Activated CD4-positive, alpha-beta memory T cell treated with anti-CD3 and anti-CD28 coated beads, Interleukin-2, amount 10 ng/mL, durations not matched to agents 7 days and 5 days (primary cell): ENCODE data around the gene S100A11. TPM values are rescaled to one million over a fixed set of nuclear protein-coding genes. Genes with fewer than 3 reads are reported as not detected.
A peak's percentile ranks its signal among the peaks of the same experiment; 100 is the strongest.

Experiments
- CTCF ChIA-PET: fragments of 350-600 bp; sonication (Branson Sonifier 250); formaldehyde crosslinking; loops from one replicate; lab custom pipeline; 2021; ENCODE audit warnings: antibody characterized with exemption, inconsistent platforms; lab: Charles Lee
- POLR2A ChIA-PET: fragments of 350-600 bp; sonication (Branson Sonifier 250); formaldehyde crosslinking; loops from one replicate; lab custom pipeline; 2021; ENCODE audit warnings: antibody characterized with exemption; lab: Charles Lee
- DNase-seq: peaks from one replicate; pipeline ENCODE4 v3.0.0-alpha.2; 2020
- H3K27ac Mint-ChIP-seq: one replicate; pipeline ENCODE4 v1.8.0; 2021; ENCODE audit warnings: mild to moderate bottlenecking, mixed read lengths
- H3K27me3 Mint-ChIP-seq: one replicate; pipeline ENCODE4 v1.8.0; 2021; ENCODE audit warnings: mixed read lengths
- H3K36me3 Mint-ChIP-seq: one replicate; pipeline ENCODE4 v1.8.0; 2021; ENCODE audit warnings: low read depth, mixed read lengths
- H3K4me1 Mint-ChIP-seq: one replicate; pipeline ENCODE4 v1.8.0; 2021; ENCODE audit warnings: mixed read lengths
- H3K4me3 Mint-ChIP-seq: one replicate; pipeline ENCODE4 v1.8.0; 2021; ENCODE audit warnings: mild to moderate bottlenecking, mixed read lengths
- H3K9me3 Mint-ChIP-seq: one replicate; pipeline ENCODE4 v1.8.0; 2021; ENCODE audit warnings: mixed read lengths
- total RNA-seq, 2 experiments: library from RNA; stranded (reverse); gene quantifications; one replicate each; pipeline ENCODE4 v1.2.3, GENCODE V29; 2021

Gene S100A11
- total RNA-seq, 2 experiments from 2014 or later = 504 to 539 TPM

GRCh38 chr1:151998611-151999362 is 38.0 kb downstream of the S100A11 start:
- POLR2A ChIA-PET = interaction anchor here (0.6 to 2.5 kb wide), 4 partner anchors 31 to 1630 kb away, joined by 3 to 7 read pairs (median 4); no protein-coding TSS in a partner anchor
- H3K9me3 Mint-ChIP-seq = no peaks in the 10 kb centered on the region
- no peak for DNase-seq
- H3K4me3 Mint-ChIP-seq = no peak overlapping the region
- CTCF ChIA-PET = interaction anchor here (0.5 to 7.3 kb wide), 14 partner anchors 12 to 115 kb away, joined by 3 to 221 read pairs (median 4); no protein-coding TSS in a partner anchor
- H3K27me3 Mint-ChIP-seq = peaks cover 10% of the 10 kb centered on the region
- H3K4me1 Mint-ChIP-seq = peaks cover 27% of the 10 kb centered on the region
- no peaks in the 10 kb centered on the region for H3K36me3 Mint-ChIP-seq
- no peak overlapping the region for H3K27ac Mint-ChIP-seq

GRCh38 chr1:151997284-151997570 is 39.6 kb downstream of the S100A11 start:
- Mint-ChIP-seq H3K36me3 (peaks cover 10% of the 10 kb centered on the region), H3K27me3 (peaks cover 2% of the 10 kb centered on the region), H3K4me3 (no peak overlapping the region), H3K4me1 (peaks cover 27% of the 10 kb centered on the region), H3K9me3 (no peaks in the 10 kb centered on the region), H3K27ac (no peak overlapping the region)
- DNase-seq = no peak
- CTCF ChIA-PET = interaction anchor here (1.7 to 7.3 kb wide), 4 partner anchors 10 to 108 kb away, joined by 4 to 221 read pairs (median 100); no protein-coding TSS in a partner anchor
- POLR2A ChIA-PET = interaction anchor here (2.5 kb wide), 1 partner anchor 29 kb away, joined by 7 read pairs; no protein-coding TSS in a partner anchor

- H3K36me3 Mint-ChIP-seq = peaks cover 23% of the 10 kb centered on the region
- peaks cover 36% of the 10 kb centered on the region for H3K4me1 Mint-ChIP-seq
- H3K27ac Mint-ChIP-seq = no peak overlapping the region
- no peak overlapping the region for H3K4me3 Mint-ChIP-seq
- no peak for DNase-seq
- CTCF ChIA-PET = interaction anchor here (0.6 to 4.1 kb wide), 17 partner anchors 9 to 106 kb away, joined by 3 to 89 read pairs (median 5); no protein-coding TSS in a partner anchor
- H3K27me3 Mint-ChIP-seq = peaks cover 2% of the 10 kb centered on the region
- no peaks in the 10 kb centered on the region for H3K9me3 Mint-ChIP-seq
- POLR2A ChIA-PET = interaction anchor here (1.2 to 5.7 kb wide), 3 partner anchors 15 to 87 kb away, joined by 4 to 71 read pairs (median 6); partner anchors contain the start of gene THEM4
These were observed 41.0 kb downstream of the S100A11 start for GRCh38 chr1:151995774-151996173.

- peak overlapping the region; percentile 50 for H3K4me3 Mint-ChIP-seq
- H3K27ac Mint-ChIP-seq = peak overlapping the region; percentile 68
- POLR2A ChIA-PET = interaction anchor here (0.7 to 5.7 kb wide), 3 partner anchors 14 to 41 kb away, joined by 4 to 71 read pairs (median 6); partner anchors contain the start of gene S100A11
- H3K27me3 Mint-ChIP-seq = peaks cover 2% of the 10 kb centered on the region
- peaks cover 42% of the 10 kb centered on the region for H3K4me1 Mint-ChIP-seq
- no peak for DNase-seq
- no peaks in the 10 kb centered on the region for H3K9me3 Mint-ChIP-seq
- CTCF ChIA-PET = interaction anchor here (0.9 to 4.1 kb wide), 6 partner anchors 18 to 106 kb away, joined by 3 to 89 read pairs (median 4); no protein-coding TSS in a partner anchor
- peaks cover 28% of the 10 kb centered on the region for H3K36me3 Mint-ChIP-seq
These were observed 41.8 kb downstream of the S100A11 start for GRCh38 chr1:151994956-151995355.

- CTCF ChIA-PET = interaction anchor here (1.0 to 3.0 kb wide), 5 partner anchors 22 to 89 kb away, joined by 3 to 89 read pairs (median 3); no protein-coding TSS in a partner anchor
- peaks cover 53% of the 10 kb centered on the region for H3K4me1 Mint-ChIP-seq
- H3K27me3 Mint-ChIP-seq = no peaks in the 10 kb centered on the region
These were observed 42.9 kb downstream of the S100A11 start, which contains the start of gene S100A10 for GRCh38 chr1:151993734-151994496. Gene S100A10 (minus strand): TSS chr1:151993859. CDS start chr1:151986230, 7,629 bp downstream.

GRCh38 chr1:151993084-151993733 is 43.6 kb downstream of the S100A11 start:
- peaks cover 60% of the 10 kb centered on the region for H3K4me1 Mint-ChIP-seq
- peak; percentile 51 for DNase-seq
- H3K36me3 Mint-ChIP-seq = peaks cover 45% of the 10 kb centered on the region
- H3K4me3 Mint-ChIP-seq = peak overlapping the region; percentile 91
- no peaks in the 10 kb centered on the region for H3K27me3 Mint-ChIP-seq
- ChIA-PET CTCF (interaction anchor here (0.9 to 2.9 kb wide), 6 partner anchors 8 to 89 kb away, joined by 3 to 22 read pairs (median 3); no protein-coding TSS in a partner anchor), POLR2A (interaction anchor here (0.6 to 5.7 kb wide), 14 partner anchors 9 to 594 kb away, joined by 3 to 71 read pairs (median 4); partner anchors contain the start of gene PSMB4)
- no peaks in the 10 kb centered on the region for H3K9me3 Mint-ChIP-seq
- peak overlapping the region; percentile 98 for H3K27ac Mint-ChIP-seq

More at GRCh38 chr1:151993734-151994496, 42.9 kb downstream of the S100A11 start, which contains the start of gene S100A10:
- peak; percentile 86 for DNase-seq
- Mint-ChIP-seq H3K4me3 (peak within 1 kb of the TSS; percentile 91), H3K36me3 (peaks cover 39% of the 10 kb centered on the region), H3K27ac (peak within 1 kb of the TSS; percentile 98), H3K9me3 (no peaks in the 10 kb centered on the region)
- POLR2A ChIA-PET = interaction anchor here (1.2 to 5.7 kb wide), 10 partner anchors 8 to 156 kb away, joined by 3 to 71 read pairs (median 8); no protein-coding TSS in a partner anchor

- H3K27me3 Mint-ChIP-seq = no peaks in the 10 kb centered on the region
- ChIA-PET POLR2A (interaction anchor here (0.6 to 5.7 kb wide), 15 partner anchors 9 to 593 kb away, joined by 3 to 71 read pairs (median 4); partner anchors contain the start of gene PSMB4), CTCF (interaction anchor here (0.9 to 2.9 kb wide), 7 partner anchors 9 to 88 kb away, joined by 3 to 22 read pairs (median 3); no protein-coding TSS in a partner anchor)
- peak; percentile 42 for DNase-seq
- peak overlapping the region; percentile 98 for H3K27ac Mint-ChIP-seq
- H3K36me3 Mint-ChIP-seq = peaks cover 50% of the 10 kb centered on the region
- H3K9me3 Mint-ChIP-seq = no peaks in the 10 kb centered on the region
- H3K4me1 Mint-ChIP-seq = peaks cover 66% of the 10 kb centered on the region
- H3K4me3 Mint-ChIP-seq = peak overlapping the region; percentile 91
These were observed 44.3 kb downstream of the S100A11 start for GRCh38 chr1:151992303-151993083.

DNA sequence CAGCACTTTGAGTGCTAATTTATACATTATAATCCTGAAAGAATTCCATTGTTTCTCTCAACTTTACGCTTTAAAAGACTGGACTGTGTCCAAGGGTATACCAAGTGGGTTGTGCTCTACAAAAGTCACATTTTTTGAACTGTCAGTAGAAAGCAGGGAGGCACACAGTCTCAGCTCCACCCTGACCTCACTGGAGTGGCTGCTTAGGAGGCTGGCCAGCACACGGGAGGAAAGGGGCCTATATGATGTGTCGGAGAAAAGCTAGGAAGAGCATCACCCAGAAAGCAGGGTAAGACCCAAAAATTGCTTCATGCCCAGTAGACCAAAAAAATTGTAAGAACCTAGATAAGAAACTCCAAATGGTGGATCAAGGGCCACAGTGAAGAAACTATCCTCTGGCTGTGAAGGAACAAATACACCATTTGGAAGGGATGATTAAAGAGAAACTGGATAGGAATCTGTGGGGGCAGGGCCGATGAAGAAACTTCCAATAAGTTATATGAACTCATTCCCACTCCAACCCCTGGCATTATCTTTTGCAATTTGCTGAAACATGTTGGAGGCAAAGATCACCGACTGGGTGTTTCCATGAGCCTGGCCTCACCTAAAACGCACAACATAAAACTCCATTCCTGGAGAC is 45.0 kb downstream of the S100A11 start:
- Mint-ChIP-seq H3K27me3 (no peaks in the 10 kb centered on the region), H3K27ac (peak overlapping the region; percentile 98), H3K4me3 (peak overlapping the region; percentile 91), H3K36me3 (peaks cover 53% of the 10 kb centered on the region), H3K4me1 (peaks cover 70% of the 10 kb centered on the region), H3K9me3 (no peaks in the 10 kb centered on the region)
- ChIA-PET POLR2A (interaction anchor here (0.6 to 5.7 kb wide), 12 partner anchors 11 to 592 kb away, joined by 3 to 71 read pairs (median 6); partner anchors contain the start of gene PSMB4), CTCF (interaction anchor here (1.2 to 2.9 kb wide), 4 partner anchors 8 to 24 kb away, joined by 3 to 22 read pairs (median 6); no protein-coding TSS in a partner anchor)
- no peak for DNase-seq

DNA sequence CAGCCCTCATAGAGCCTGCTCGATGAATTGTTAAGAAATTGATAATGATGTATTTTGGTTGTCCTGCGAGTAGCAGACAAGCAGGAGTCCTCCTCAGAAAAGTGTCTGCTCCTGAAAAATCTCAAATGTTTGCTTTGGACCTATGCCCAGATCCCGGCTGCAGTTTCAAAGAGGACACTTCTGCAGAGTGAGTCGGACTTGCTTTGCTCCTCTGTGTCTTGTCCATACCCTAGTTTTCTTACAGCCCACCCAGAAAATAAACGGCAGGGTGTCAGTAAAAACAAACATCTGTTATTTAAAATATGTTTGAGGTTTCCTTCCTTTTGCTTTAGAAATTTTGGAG is 46.0 kb downstream of the S100A11 start:
- H3K4me3 Mint-ChIP-seq = no peak overlapping the region
- no peaks in the 10 kb centered on the region for H3K9me3 Mint-ChIP-seq
- H3K4me1 Mint-ChIP-seq = peaks cover 79% of the 10 kb centered on the region
- no peak overlapping the region for H3K27ac Mint-ChIP-seq
- DNase-seq = no peak
- POLR2A ChIA-PET = interaction anchor here (1.0 to 5.7 kb wide), 2 partner anchors 10 to 15 kb away, joined by 7 to 71 read pairs; no protein-coding TSS in a partner anchor
- CTCF ChIA-PET = interaction anchor here (1.2 to 3.2 kb wide), 7 partner anchors 7 to 44 kb away, joined by 3 to 24 read pairs (median 8); no protein-coding TSS in a partner anchor
- H3K27me3 Mint-ChIP-seq = no peaks in the 10 kb centered on the region
- peaks cover 61% of the 10 kb centered on the region for H3K36me3 Mint-ChIP-seq

DNA sequence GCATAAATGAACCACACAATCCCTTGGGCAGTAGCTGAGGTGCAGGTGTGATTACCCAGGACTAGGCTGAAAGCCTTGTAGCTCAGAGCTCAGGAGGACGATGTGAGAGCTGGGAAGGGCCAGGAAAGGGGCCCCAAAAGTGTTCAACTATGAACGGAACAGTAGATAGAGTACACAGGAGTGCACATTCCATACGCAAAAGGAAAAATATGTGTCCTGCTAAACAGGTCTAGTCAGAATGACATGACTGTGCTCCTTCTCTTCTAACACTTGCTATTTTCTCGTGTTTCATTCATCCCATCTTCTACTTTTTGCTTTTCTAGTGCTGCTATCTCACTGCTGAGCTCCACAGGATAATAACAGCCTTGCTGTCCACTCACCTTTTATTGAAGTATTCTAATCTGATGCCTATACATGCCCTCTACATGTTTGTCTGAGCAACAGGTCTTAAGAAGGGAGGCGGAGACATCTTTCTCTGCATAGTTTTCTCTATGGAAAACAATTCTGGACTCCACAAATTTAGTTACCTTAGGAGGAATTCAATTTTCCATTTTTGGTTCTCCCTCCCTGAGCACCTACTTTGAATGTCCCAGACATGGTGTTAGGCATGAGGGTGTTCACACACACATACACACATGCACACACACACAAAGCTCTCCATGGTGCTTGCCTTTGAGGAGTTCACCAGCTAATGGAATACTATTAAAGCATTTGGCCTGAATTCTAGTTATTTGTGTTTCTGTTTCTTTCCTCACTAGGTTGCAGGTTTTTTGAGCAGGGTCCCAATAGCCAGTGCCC is 46.5 kb downstream of the S100A11 start:
- CTCF ChIA-PET = interaction anchor here (1.2 to 3.2 kb wide), 8 partner anchors 10 to 81 kb away, joined by 3 to 24 read pairs (median 3); partner anchors contain the start of gene THEM4
- no peaks in the 10 kb centered on the region for H3K9me3 Mint-ChIP-seq
- no peaks in the 10 kb centered on the region for H3K27me3 Mint-ChIP-seq
- peak overlapping the region; percentile 71 for H3K27ac Mint-ChIP-seq
- peaks cover 82% of the 10 kb centered on the region for H3K4me1 Mint-ChIP-seq
- H3K4me3 Mint-ChIP-seq = peak overlapping the region; percentile 37
- H3K36me3 Mint-ChIP-seq = peaks cover 67% of the 10 kb centered on the region
- POLR2A ChIA-PET = interaction anchor here (0.9 to 2.0 kb wide), 4 partner anchors 14 to 57 kb away, joined by 3 to 7 read pairs (median 4); no protein-coding TSS in a partner anchor
- DNase-seq = no peak
